ENCODE measurements around the gene TMEFF2. TPM values are rescaled to one million over a fixed set of nuclear protein-coding genes. Genes with fewer than 3 reads are reported as not detected.
A peak's percentile ranks its signal among the peaks of the same experiment; 100 is the strongest.

TMEFF2 gene
- total and polyA plus RNA-seq, 2 experiments from 2014 or later: 1.7 to 2.2 TPM

DNA sequence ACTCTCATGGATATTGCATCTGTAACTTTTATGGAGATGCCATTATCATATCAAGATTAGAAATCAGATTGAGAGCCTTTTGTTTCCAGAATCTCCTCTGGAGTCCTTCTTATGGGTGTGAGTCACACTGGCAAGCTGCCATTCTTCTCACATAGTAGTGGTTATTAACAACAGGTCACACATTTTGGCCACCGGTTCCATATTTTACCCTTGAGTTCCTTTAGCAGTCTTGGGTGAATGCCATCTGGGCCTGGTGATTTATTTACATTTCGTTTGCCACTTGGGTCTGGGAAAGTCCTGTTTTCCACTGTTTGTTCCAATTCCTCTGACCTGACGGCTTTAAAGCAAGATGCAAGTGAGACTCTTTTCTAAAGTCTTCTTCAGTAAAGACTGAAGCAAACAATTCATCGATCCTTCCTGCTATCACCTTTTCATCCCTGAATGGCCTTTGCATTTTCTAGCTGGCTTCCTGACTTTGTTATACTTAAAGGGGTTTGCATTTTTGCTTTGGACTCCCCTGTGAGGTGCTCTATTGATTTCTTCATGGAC is 267.3 kb downstream of the TMEFF2 start:
- Mint-ChIP-seq H3K27me3 (ENCODE audit: insufficient read depth, low read depth, poor library complexity) (no peaks in the 10 kb centered on the region), H3K36me3 (ENCODE audit: low read depth) (peaks cover 5% of the 10 kb centered on the region; the same call in 2 of the 3 replicates), H3K9me3 (peaks cover 6% of the 10 kb centered on the region; the same call in 2 of the 3 replicates), H3K4me1 (peaks cover 25% of the 10 kb centered on the region), H3K27ac (peak overlapping the region; percentile 47), H3K4me3 (peak overlapping the region; percentile 6; the same call in 1 of the 3 replicates)
- TF ChIP-seq, protein P1, sequence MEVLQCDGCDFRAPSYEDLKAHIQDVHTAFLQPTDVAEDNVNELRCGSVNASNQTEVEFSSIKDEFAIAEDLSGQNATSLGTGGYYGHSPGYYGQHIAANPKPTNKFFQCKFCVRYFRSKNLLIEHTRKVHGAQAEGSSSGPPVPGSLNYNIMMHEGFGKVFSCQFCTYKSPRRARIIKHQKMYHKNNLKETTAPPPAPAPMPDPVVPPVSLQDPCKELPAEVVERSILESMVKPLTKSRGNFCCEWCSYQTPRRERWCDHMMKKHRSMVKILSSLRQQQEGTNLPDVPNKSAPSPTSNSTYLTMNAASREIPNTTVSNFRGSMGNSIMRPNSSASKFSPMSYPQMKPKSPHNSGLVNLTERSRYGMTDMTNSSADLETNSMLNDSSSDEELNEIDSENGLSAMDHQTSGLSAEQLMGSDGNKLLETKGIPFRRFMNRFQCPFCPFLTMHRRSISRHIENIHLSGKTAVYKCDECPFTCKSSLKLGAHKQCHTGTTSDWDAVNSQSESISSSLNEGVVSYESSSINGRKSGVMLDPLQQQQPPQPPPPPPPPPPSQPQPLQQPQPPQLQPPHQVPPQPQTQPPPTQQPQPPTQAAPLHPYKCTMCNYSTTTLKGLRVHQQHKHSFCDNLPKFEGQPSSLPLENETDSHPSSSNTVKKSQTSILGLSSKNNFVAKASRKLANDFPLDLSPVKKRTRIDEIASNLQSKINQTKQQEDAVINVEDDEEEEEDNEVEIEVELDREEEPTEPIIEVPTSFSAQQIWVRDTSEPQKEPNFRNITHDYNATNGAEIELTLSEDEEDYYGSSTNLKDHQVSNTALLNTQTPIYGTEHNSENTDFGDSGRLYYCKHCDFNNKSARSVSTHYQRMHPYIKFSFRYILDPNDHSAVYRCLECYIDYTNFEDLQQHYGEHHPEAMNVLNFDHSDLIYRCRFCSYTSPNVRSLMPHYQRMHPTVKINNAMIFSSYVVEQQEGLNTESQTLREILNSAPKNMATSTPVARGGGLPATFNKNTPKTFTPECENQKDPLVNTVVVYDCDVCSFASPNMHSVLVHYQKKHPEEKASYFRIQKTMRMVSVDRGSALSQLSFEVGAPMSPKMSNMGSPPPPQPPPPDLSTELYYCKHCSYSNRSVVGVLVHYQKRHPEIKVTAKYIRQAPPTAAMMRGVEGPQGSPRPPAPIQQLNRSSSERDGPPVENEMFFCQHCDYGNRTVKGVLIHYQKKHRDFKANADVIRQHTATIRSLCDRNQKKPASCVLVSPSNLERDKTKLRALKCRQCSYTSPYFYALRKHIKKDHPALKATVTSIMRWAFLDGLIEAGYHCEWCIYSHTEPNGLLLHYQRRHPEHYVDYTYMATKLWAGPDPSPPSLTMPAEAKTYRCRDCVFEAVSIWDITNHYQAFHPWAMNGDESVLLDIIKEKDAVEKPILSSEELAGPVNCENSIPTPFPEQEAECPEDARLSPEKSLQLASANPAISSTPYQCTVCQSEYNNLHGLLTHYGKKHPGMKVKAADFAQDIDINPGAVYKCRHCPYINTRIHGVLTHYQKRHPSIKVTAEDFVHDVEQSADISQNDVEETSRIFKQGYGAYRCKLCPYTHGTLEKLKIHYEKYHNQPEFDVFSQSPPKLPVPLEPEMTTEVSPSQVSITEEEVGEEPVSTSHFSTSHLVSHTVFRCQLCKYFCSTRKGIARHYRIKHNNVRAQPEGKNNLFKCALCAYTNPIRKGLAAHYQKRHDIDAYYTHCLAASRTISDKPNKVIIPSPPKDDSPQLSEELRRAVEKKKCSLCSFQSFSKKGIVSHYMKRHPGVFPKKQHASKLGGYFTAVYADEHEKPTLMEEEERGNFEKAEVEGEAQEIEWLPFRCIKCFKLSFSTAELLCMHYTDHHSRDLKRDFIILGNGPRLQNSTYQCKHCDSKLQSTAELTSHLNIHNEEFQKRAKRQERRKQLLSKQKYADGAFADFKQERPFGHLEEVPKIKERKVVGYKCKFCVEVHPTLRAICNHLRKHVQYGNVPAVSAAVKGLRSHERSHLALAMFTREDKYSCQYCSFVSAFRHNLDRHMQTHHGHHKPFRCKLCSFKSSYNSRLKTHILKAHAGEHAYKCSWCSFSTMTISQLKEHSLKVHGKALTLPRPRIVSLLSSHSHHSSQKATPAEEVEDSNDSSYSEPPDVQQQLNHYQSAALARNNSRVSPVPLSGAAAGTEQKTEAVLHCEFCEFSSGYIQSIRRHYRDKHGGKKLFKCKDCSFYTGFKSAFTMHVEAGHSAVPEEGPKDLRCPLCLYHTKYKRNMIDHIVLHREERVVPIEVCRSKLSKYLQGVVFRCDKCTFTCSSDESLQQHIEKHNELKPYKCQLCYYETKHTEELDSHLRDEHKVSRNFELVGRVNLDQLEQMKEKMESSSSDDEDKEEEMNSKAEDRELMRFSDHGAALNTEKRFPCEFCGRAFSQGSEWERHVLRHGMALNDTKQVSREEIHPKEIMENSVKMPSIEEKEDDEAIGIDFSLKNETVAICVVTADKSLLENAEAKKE (CRISPR knock-in tag; IDR thresholded peaks at IDR 0.05): peak; percentile 28; the same call in 1 of the 2 replicates
- TF ChIP-seq, protein P2, sequence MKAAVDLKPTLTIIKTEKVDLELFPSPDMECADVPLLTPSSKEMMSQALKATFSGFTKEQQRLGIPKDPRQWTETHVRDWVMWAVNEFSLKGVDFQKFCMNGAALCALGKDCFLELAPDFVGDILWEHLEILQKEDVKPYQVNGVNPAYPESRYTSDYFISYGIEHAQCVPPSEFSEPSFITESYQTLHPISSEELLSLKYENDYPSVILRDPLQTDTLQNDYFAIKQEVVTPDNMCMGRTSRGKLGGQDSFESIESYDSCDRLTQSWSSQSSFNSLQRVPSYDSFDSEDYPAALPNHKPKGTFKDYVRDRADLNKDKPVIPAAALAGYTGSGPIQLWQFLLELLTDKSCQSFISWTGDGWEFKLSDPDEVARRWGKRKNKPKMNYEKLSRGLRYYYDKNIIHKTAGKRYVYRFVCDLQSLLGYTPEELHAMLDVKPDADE (IDR thresholded peaks at IDR 0.05): no peak
- TF ChIP-seq POLR2AphosphoS5 (IDR thresholded peaks at IDR 0.05; ENCODE audit: low read depth) (no peak), JUNB (IDR thresholded peaks at IDR 0.05; ENCODE audit: unreplicated experiment) (no peak), NANOG (IDR thresholded peaks at IDR 0.05; ENCODE audit: borderline replicate concordance) (peak; percentile 34; the same call in 1 of the 2 replicates), EZH2phosphoT487 (IDR thresholded peaks at IDR 0.05; ENCODE audit: unreplicated experiment) (no peak), ZNF114 (CRISPR knock-in tag; IDR thresholded peaks at IDR 0.05) (no peak), CREB1 (CRISPR knock-in tag; IDR thresholded peaks at IDR 0.05; ENCODE audit: low read depth) (no peak), STAT1 (IDR thresholded peaks at IDR 0.05; ENCODE audit: unreplicated experiment) (no peak), ZNF331 (CRISPR knock-in tag; IDR thresholded peaks at IDR 0.05; ENCODE audit: low read depth) (no peak)
- TF ChIP-seq, protein P3, sequence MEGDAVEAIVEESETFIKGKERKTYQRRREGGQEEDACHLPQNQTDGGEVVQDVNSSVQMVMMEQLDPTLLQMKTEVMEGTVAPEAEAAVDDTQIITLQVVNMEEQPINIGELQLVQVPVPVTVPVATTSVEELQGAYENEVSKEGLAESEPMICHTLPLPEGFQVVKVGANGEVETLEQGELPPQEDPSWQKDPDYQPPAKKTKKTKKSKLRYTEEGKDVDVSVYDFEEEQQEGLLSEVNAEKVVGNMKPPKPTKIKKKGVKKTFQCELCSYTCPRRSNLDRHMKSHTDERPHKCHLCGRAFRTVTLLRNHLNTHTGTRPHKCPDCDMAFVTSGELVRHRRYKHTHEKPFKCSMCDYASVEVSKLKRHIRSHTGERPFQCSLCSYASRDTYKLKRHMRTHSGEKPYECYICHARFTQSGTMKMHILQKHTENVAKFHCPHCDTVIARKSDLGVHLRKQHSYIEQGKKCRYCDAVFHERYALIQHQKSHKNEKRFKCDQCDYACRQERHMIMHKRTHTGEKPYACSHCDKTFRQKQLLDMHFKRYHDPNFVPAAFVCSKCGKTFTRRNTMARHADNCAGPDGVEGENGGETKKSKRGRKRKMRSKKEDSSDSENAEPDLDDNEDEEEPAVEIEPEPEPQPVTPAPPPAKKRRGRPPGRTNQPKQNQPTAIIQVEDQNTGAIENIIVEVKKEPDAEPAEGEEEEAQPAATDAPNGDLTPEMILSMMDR (conservative IDR thresholded peaks at IDR 0.05; ENCODE audit: low read depth in 2 of 2): no peak
- TF ChIP-seq, protein P4, sequence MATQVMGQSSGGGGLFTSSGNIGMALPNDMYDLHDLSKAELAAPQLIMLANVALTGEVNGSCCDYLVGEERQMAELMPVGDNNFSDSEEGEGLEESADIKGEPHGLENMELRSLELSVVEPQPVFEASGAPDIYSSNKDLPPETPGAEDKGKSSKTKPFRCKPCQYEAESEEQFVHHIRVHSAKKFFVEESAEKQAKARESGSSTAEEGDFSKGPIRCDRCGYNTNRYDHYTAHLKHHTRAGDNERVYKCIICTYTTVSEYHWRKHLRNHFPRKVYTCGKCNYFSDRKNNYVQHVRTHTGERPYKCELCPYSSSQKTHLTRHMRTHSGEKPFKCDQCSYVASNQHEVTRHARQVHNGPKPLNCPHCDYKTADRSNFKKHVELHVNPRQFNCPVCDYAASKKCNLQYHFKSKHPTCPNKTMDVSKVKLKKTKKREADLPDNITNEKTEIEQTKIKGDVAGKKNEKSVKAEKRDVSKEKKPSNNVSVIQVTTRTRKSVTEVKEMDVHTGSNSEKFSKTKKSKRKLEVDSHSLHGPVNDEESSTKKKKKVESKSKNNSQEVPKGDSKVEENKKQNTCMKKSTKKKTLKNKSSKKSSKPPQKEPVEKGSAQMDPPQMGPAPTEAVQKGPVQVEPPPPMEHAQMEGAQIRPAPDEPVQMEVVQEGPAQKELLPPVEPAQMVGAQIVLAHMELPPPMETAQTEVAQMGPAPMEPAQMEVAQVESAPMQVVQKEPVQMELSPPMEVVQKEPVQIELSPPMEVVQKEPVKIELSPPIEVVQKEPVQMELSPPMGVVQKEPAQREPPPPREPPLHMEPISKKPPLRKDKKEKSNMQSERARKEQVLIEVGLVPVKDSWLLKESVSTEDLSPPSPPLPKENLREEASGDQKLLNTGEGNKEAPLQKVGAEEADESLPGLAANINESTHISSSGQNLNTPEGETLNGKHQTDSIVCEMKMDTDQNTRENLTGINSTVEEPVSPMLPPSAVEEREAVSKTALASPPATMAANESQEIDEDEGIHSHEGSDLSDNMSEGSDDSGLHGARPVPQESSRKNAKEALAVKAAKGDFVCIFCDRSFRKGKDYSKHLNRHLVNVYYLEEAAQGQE (IDR thresholded peaks at IDR 0.05; ENCODE audit: unreplicated experiment): no peak
- H3K4me1 ChIP-seq (ENCODE audit: insufficient read depth): peaks cover 24% of the 10 kb centered on the region
- no peaks in the 10 kb centered on the region for H4K20me1 ChIP-seq (replicated peaks; ENCODE audit: insufficient read depth)
- H3F3A ChIP-seq (replicated peaks; ENCODE audit: low read depth): 0 out of 2 replicates have a peak, but pooled peaks cover 7% of the 10 kb centered on the region
- H3K36me3 ChIP-seq (ENCODE audit: insufficient read depth): no peaks in the 10 kb centered on the region
- H3K27me3 ChIP-seq (ENCODE audit: insufficient read depth): no peaks in the 10 kb centered on the region
- DNase-seq (ENCODE audit: low spot score) (peak; percentile 18), ATAC-seq (peak; percentile 66)
- no peak overlapping the region for H3K4me3 ChIP-seq
- H3K9me2 ChIP-seq (ENCODE audit: insufficient read depth): peaks cover 4% of the 10 kb centered on the region; the same call in 1 of the 2 replicates
- peak overlapping the region; percentile 60 for H3K4me2 ChIP-seq
- peak overlapping the region; percentile 82 for H3K27ac ChIP-seq (ENCODE audit: low read depth)
- H3K79me2 ChIP-seq (replicated peaks; ENCODE audit: insufficient read depth): no peaks in the 10 kb centered on the region
- peak overlapping the region; percentile 44; the same call in 1 of the 2 replicates for H2AFZ ChIP-seq
